CD8-positive, alpha-beta memory T cell (primary cell): ENCODE measurements around the gene SYPL1. TPM values are rescaled to one million over a fixed set of nuclear protein-coding genes. Genes with fewer than 3 reads are reported as not detected.

Experiments used
- CTCF ChIA-PET: fragments of 350-600 bp; sonication (Branson Sonifier 250); formaldehyde crosslinking; loops from one replicate; lab custom pipeline; 2021; ENCODE audit warnings: antibody characterized with exemption; lab: Charles Lee
- POLR2A ChIA-PET: fragments of 350-600 bp; sonication (Branson Sonifier 250); formaldehyde crosslinking; loops from one replicate; lab custom pipeline; 2021; ENCODE audit warnings: antibody characterized with exemption; lab: Charles Lee
- DNase-seq, 5 donors: peaks; one replicate each; pipeline versions ENCODE4 v3.0.0 to v3.0.0-alpha.2; 2020 to 2022; ENCODE audit warnings: mixed read lengths in 1 of 5
- H3K27ac ChIP-seq: one replicate; pipeline ENCODE4 v1.7.0; 2013; ENCODE audit warnings: low read depth, mild to moderate bottlenecking, low read length, moderate library complexity
- H3K27me3 ChIP-seq: 2 replicates; pipeline ENCODE4 v1.7.0; 2013; ENCODE audit warnings: low read length, mild to moderate bottlenecking; ENCODE audit not compliant: insufficient read depth, poor library complexity, severe bottlenecking
- H3K36me3 ChIP-seq: 2 replicates; pipeline ENCODE4 v1.7.0; 2013; ENCODE audit warnings: mild to moderate bottlenecking, low read length, moderate library complexity; ENCODE audit not compliant: insufficient read depth
- H3K4me1 ChIP-seq: 2 replicates; pipeline ENCODE4 v1.7.0; 2013; ENCODE audit warnings: mild to moderate bottlenecking, low read length, moderate library complexity; ENCODE audit not compliant: insufficient read depth
- H3K4me3 ChIP-seq: 2 replicates; pipeline ENCODE4 v1.7.0; 2013; ENCODE audit warnings: mild to moderate bottlenecking, low read length
- H3K9me3 ChIP-seq: 2 replicates; pipeline ENCODE4 v1.7.0; 2013; ENCODE audit warnings: mild to moderate bottlenecking, low read length
- H3K27ac Mint-ChIP-seq, 8 donors: one replicate each; pipeline ENCODE4 v1.8.0; 2020 to 2021; ENCODE audit warnings: mixed read lengths in 8 of 8, mild to moderate bottlenecking in 6 of 8, inconsistent platforms in 3 of 8, moderate library complexity in 3 of 8
- H3K27me3 Mint-ChIP-seq, 2 donors: one replicate each; pipeline ENCODE4 v1.8.0; 2020 to 2021; ENCODE audit warnings: mixed read lengths in 2 of 2, mild to moderate bottlenecking in 1 of 2, moderate library complexity in 1 of 2
- H3K36me3 Mint-ChIP-seq, 3 donors: one replicate each; pipeline ENCODE4 v1.8.0; 2020 to 2021; ENCODE audit warnings: mixed read lengths in 3 of 3, inconsistent platforms in 1 of 3, mild to moderate bottlenecking in 1 of 3
- H3K4me1 Mint-ChIP-seq, 3 donors: one replicate each; pipeline ENCODE4 v1.8.0; 2020 to 2021; ENCODE audit warnings: mixed read lengths in 3 of 3, inconsistent platforms in 1 of 3, mild to moderate bottlenecking in 1 of 3
- H3K4me3 Mint-ChIP-seq, 7 donors: one replicate each; pipeline ENCODE4 v1.8.0; 2020 to 2021; ENCODE audit warnings: mixed read lengths in 7 of 7, mild to moderate bottlenecking in 6 of 7, moderate library complexity in 4 of 7, inconsistent platforms in 2 of 7
- H3K9me3 Mint-ChIP-seq, 5 donors: one replicate each; pipeline ENCODE4 v1.8.0; 2020 to 2022; ENCODE audit warnings: mixed read lengths in 5 of 5, mild to moderate bottlenecking in 3 of 5, moderate library complexity in 2 of 5, inconsistent platforms in 1 of 5
- polyA plus RNA-seq: library from polyadenylated mRNA; unstranded; fragments of 300-500 nt; fragmentation: Illumina TruSeq; gene quantifications from one replicate; pipeline ENCODE4 v1.2.3, GENCODE V29; 2021
- total RNA-seq, 2 experiments: library from RNA; stranded (reverse); gene quantifications; one replicate each; pipeline ENCODE4 v1.2.3, GENCODE V29; 2021

Gene SYPL1
- total and polyA plus RNA-seq, 3 experiments from 2014 or later: 33.1 to 63.0 (median 33.7) TPM

DNA sequence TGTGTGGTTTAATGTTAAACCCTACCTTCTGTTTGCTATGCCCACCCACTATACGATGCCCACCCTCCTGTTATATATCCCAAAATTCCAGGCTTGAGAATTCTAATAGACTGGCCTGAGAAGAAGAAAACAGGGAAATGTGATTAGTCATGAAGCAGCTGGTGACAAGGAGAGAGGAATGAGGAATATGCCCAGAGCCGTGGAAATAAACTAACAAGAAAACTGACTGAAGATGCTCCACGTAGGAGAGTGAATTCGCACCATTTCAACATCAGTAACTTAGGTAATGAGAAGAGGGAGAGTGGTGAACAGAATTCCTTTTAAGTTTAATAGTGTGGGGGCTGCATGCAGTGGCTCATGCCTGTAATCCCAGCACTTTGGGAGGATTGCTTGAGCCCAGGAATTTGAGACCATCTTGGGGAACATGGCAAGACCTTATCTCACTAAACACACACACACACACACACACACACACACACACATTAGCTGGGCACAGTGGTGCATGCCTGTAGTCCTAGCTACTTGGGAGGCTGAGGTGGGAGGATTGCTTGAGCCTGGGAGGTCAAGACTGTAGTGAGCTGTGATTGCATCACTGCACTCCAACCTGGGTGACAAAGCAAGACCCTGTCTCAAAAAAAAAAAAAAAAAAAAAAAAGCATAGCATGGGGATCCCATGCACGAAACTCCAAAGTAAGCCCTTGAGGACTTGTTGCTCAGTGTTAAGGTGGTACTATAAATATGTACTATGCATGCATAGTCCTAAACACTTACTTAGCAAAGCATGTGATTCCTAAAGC, 16.1 kb upstream of the SYPL1 start:
- Mint-ChIP-seq H3K27ac (no peak overlapping the region), H3K4me3 (no peak overlapping the region), H3K9me3 (no peaks in the 10 kb centered on the region), H3K4me1 (peaks cover 6 to 7% (median 7%) of the 10 kb centered on the region in 3 donors), H3K27me3 (peaks cover 8 to 23% of the 10 kb centered on the region in 2 donors), H3K36me3 (peaks cover 0 to 1% (median 0%) of the 10 kb centered on the region in 3 donors)
- no peak for DNase-seq
- ChIA-PET CTCF (no interaction called here), POLR2A (no interaction called here)
- Histone ChIP-seq H3K4me3 (no peak overlapping the region), H3K27me3 (no peaks in the 10 kb centered on the region), H3K4me1 (no peaks in the 10 kb centered on the region), H3K27ac (no peak overlapping the region), H3K9me3 (no peaks in the 10 kb centered on the region), H3K36me3 (no peaks in the 10 kb centered on the region)

DNA sequence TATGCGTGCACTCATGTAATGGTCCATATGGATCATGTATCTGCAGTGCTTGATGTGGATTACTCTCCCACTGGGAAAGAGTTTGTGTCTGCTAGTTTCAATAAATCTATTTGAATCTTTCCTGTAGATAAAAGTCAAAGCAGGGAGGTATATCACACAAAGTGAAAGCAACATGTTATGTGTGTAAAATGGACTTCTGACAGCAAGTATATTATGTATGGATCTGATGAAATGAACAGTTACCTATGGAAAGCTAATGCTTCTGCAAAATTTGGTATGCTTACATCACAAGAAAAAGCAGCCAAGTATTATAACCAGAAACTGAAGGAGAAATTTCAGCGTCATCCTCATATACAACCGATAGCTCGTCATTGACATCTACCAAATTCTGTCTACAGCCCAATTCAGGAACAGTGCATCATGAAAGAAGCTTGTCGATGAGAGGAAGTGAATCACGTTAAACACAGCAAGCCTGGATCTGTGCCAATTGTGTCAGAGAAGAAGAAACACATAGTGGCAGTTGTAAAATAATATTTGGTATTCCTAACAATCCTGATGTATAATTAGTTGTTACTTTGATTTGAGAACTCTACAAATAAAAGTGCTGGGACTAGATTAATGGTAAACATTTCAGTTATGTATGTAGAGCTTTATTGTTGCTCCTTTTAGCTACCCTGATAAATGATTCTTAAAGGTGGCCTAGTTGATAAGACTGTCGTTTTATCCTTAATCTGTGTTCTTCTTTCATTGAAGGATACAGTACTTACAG, 14.2 kb upstream of the SYPL1 start:
- peaks cover 7% of the 10 kb centered on the region in 3 donors for H3K4me1 Mint-ChIP-seq
- peak in 2 of 5 donors; percentile 6 to 42 for DNase-seq

DNA sequence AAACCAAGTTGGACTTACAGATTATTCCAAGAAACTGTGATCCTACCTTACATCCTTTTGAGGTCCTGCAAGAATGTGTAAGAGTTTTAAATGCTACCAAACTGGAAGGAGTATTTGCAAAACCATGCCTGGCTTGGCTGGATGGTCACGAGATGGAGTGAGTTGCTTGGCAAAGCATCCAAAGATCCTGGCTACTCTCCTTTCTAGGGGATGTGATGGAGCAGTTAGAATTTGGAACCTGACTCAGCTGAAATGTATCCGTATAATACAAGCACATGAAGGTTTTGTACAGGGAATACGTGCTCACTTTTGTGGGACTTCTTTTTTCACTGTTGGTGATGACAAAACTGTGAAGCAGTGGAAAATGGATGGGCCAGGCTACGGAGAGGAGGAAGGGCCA, 13.3 kb upstream of the SYPL1 start:
- Histone ChIP-seq H3K9me3 (no peaks in the 10 kb centered on the region), H3K36me3 (no peaks in the 10 kb centered on the region), H3K27ac (no peak overlapping the region), H3K4me3 (no peak overlapping the region), H3K27me3 (no peaks in the 10 kb centered on the region), H3K4me1 (no peaks in the 10 kb centered on the region)
- no peaks in the 10 kb centered on the region for H3K9me3 Mint-ChIP-seq
- no peaks in the 10 kb centered on the region for H3K36me3 Mint-ChIP-seq
- H3K27ac Mint-ChIP-seq: no peak overlapping the region
- peak overlapping the region in 1 of 7 donors; percentile 45 for H3K4me3 Mint-ChIP-seq
- DNase-seq: no peak
- peaks cover 7 to 8% (median 7%) of the 10 kb centered on the region in 3 donors for H3K4me1 Mint-ChIP-seq
- CTCF ChIA-PET: interaction anchor here (1.2 to 2.0 kb wide), 2 partner anchors 14 to 42 kb away, joined by 3 to 6 read pairs; partner anchors contain the start of gene SYPL1
- POLR2A ChIA-PET: interaction anchor here (1.1 kb wide), 1 partner anchor 14 kb away, joined by 3 read pairs; the partner anchor contains the start of gene SYPL1
- H3K27me3 Mint-ChIP-seq: peaks cover 1 to 16% of the 10 kb centered on the region in 2 donors

More for the DNA sequence above, 14.2 kb upstream of the SYPL1 start:
- ChIA-PET POLR2A (interaction anchor here (0.6 to 0.7 kb wide), 2 partner anchors 250 to 700 kb away, joined by 3 read pairs; no protein-coding TSS in a partner anchor), CTCF (interaction anchor here (0.7 to 2.0 kb wide), 4 partner anchors 10 to 69 kb away, joined by 3 to 6 read pairs (median 4); no protein-coding TSS in a partner anchor)
- Histone ChIP-seq H3K27me3 (no peaks in the 10 kb centered on the region), H3K9me3 (no peaks in the 10 kb centered on the region), H3K36me3 (no peaks in the 10 kb centered on the region), H3K27ac (no peak overlapping the region), H3K4me1 (no peaks in the 10 kb centered on the region), H3K4me3 (no peak overlapping the region)
- no peaks in the 10 kb centered on the region for H3K9me3 Mint-ChIP-seq
- H3K4me3 Mint-ChIP-seq: peak overlapping the region in 3 of 7 donors; percentile 16 to 52 (median 47)
- H3K27ac Mint-ChIP-seq: no peak overlapping the region
- no peaks in the 10 kb centered on the region for H3K36me3 Mint-ChIP-seq
- H3K27me3 Mint-ChIP-seq: peaks cover 5 to 23% of the 10 kb centered on the region in 2 donors

DNA sequence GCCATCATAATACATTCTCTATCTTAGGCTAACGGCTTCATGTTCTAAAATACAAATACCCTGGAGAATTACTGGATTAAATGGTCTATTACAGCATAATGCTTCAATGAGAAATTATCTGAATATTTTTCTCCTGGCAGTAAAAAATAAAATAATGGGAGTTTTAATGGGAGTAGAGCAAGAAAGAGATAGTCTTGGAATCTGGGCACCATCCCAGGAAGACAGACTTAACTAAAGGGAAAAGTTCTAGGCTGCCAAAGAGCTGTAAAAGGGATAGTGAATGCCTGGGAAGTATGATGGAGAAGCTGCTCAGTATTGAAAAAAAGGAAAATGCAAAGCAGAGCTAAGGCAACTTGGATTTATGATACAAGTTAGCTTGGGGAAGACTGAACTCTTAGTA, 12.1 kb upstream of the SYPL1 start:
- Mint-ChIP-seq H3K4me3 (no peak overlapping the region), H3K9me3 (no peaks in the 10 kb centered on the region), H3K27ac (no peak overlapping the region), H3K27me3 (peaks cover 1 to 16% of the 10 kb centered on the region in 2 donors), H3K4me1 (peaks cover 7 to 8% (median 7%) of the 10 kb centered on the region in 3 donors), H3K36me3 (no peaks in the 10 kb centered on the region)
- H3K4me3 ChIP-seq: no peak overlapping the region
- no peaks in the 10 kb centered on the region for H3K4me1 ChIP-seq
- no peaks in the 10 kb centered on the region for H3K36me3 ChIP-seq
- no peak overlapping the region for H3K27ac ChIP-seq
- H3K9me3 ChIP-seq: no peaks in the 10 kb centered on the region
- POLR2A ChIA-PET: no interaction called here
- CTCF ChIA-PET: interaction anchor here (1.2 kb wide), 1 partner anchor 13 kb away, joined by 3 read pairs; the partner anchor contains the start of gene SYPL1
- no peaks in the 10 kb centered on the region for H3K27me3 ChIP-seq
- DNase-seq: no peak

DNA sequence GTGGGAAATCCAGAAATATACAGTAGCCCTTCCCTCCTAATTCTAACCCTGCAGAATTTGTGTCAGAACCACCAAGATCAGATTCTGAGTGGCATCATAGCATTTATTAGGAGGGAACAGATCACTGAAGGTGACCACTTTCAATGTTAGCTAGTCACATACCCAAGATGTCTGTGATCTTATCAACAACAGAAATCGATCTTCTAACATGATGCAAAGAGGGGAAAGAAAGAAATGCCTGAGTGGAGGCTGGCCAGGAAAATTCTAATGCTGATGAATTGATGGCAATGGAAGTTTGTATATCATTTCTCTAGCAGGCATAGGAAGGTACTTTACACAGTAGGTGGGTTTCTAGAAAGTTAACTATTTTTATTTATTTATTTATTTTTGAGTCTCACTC, 10.6 kb upstream of the SYPL1 start:
- Mint-ChIP-seq H3K27me3 (peaks cover 1 to 16% of the 10 kb centered on the region in 2 donors), H3K27ac (no peak overlapping the region), H3K36me3 (no peaks in the 10 kb centered on the region), H3K9me3 (no peaks in the 10 kb centered on the region), H3K4me3 (no peak overlapping the region), H3K4me1 (peaks cover 7 to 8% (median 7%) of the 10 kb centered on the region in 3 donors)
- H3K36me3 ChIP-seq: no peaks in the 10 kb centered on the region
- H3K27me3 ChIP-seq: no peaks in the 10 kb centered on the region
- H3K27ac ChIP-seq: no peak overlapping the region
- no peak for DNase-seq
- no peak overlapping the region for H3K4me3 ChIP-seq
- H3K9me3 ChIP-seq: no peaks in the 10 kb centered on the region
- POLR2A ChIA-PET: no interaction called here
- CTCF ChIA-PET: no interaction called here
- no peaks in the 10 kb centered on the region for H3K4me1 ChIP-seq

DNA sequence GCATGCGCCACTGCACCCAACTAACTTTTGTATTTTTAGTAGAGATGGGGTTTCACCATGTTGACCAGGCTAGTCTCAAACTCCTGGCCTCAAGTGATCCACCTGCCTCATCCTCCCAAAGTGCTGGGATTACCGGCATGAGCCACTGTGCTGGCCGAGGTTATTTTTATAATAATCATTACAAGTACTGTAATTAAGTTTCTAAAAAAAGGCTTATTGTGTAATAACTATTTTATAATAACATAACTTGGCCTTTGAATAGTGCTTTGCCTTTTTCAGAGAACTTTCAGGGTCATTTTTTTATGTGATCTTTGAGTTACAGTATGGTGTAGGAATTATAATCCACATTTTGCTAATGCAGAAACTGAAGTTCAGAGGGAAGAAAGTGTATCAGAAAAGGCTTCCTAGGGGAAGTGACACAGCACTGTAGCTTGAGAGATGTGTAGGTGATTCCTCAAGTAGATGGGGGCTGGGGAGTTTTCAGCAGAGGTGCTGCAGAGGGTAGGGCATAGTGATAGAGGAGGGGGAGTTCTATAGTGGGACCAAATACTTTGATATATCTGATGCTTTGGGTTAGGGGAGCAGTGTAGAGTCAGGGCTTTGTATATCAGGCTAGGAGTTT, 9.2 kb upstream of the SYPL1 start:
- Histone ChIP-seq H3K4me3 (no peak overlapping the region), H3K27ac (no peak overlapping the region), H3K27me3 (no peaks in the 10 kb centered on the region), H3K9me3 (no peaks in the 10 kb centered on the region), H3K36me3 (no peaks in the 10 kb centered on the region), H3K4me1 (peaks cover 9% of the 10 kb centered on the region)
- Mint-ChIP-seq H3K4me1 (peaks cover 3 to 12% (median 7%) of the 10 kb centered on the region in 3 donors), H3K9me3 (no peaks in the 10 kb centered on the region), H3K36me3 (no peaks in the 10 kb centered on the region), H3K27me3 (peaks cover 1 to 16% of the 10 kb centered on the region in 2 donors), H3K27ac (no peak overlapping the region), H3K4me3 (no peak overlapping the region)
- DNase-seq: no peak
- ChIA-PET CTCF (no interaction called here), POLR2A (interaction anchor here (0.6 kb wide), 1 partner anchor 139 kb away, joined by 6 read pairs; no protein-coding TSS in a partner anchor)

DNA sequence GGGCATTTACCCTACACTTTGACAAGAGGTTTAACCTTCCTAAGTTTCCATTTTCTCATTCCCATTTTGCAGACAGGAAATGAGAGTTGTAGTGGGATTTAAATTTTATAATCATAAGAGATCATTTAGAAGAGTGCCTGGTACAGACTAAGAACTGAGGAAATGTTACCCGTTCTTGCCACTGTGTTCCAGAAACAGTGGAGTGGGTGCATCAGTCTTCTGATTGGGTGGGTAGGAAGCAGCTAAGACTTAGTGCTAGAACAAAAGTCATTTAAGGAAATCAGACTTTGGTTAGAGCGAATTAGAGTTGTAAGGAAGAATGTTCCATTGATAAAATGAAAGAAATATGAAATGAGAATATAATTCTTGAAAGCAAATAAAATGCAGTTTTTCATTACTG, 8.4 kb upstream of the SYPL1 start:
- ChIA-PET POLR2A (interaction anchor here (0.6 kb wide), 1 partner anchor 138 kb away, joined by 6 read pairs; no protein-coding TSS in a partner anchor), CTCF (no interaction called here)
- no peaks in the 10 kb centered on the region for H3K36me3 ChIP-seq
- Mint-ChIP-seq H3K9me3 (no peaks in the 10 kb centered on the region), H3K4me3 (no peak overlapping the region), H3K36me3 (no peaks in the 10 kb centered on the region), H3K27me3 (peaks cover 1 to 14% of the 10 kb centered on the region in 2 donors), H3K27ac (no peak overlapping the region), H3K4me1 (peaks cover 0 to 15% (median 10%) of the 10 kb centered on the region in 3 donors)
- no peaks in the 10 kb centered on the region for H3K27me3 ChIP-seq
- no peak for DNase-seq
- no peak overlapping the region for H3K4me3 ChIP-seq
- no peaks in the 10 kb centered on the region for H3K9me3 ChIP-seq
- peaks cover 17% of the 10 kb centered on the region for H3K4me1 ChIP-seq
- H3K27ac ChIP-seq: no peak overlapping the region
